K562 (cell line): Measurements from ENCODE around the gene NUP50. TPM values are rescaled to one million over a fixed set of nuclear protein-coding genes. Genes with fewer than 3 reads are reported as not detected.

Experiments used
- ADNP ChIP-seq: fragments of 200-800 bp; sonication (Bioruptor generic); IDR thresholded peaks from 2 replicates; pipeline ENCODE4 v1.6.1; 2016; ENCODE audit warnings: missing genetic modification characterization, missing compliant biosample characterization
- HBP1 ChIP-seq: fragments of 450-650 bp; formaldehyde crosslinking; IDR thresholded peaks from 2 replicates; pipeline ENCODE4 v1.4.0; 2022; ENCODE audit warnings: missing genetic modification characterization
- HMBOX1 ChIP-seq: sonication (generic); IDR thresholded peaks from 2 replicates; pipeline ENCODE4 v1.6.1; 2016
- HMG20B ChIP-seq: fragments of 250-450 bp; sonication (Bioruptor Pico); IDR thresholded peaks from 2 replicates; pipeline ENCODE4 v1.5.0; 2021; ENCODE audit warnings: mild to moderate bottlenecking
- HNRNPL ChIP-seq: fragments of 200-400 bp; formaldehyde crosslinking; IDR thresholded peaks from 2 replicates; pipeline ENCODE4 v1.6.1; 2017; ENCODE audit warnings: low read depth, mild to moderate bottlenecking, low read length
- MAZ ChIP-seq, 2 experiments: fragments of 450-650 bp in 1 of 2; sonication (generic) in 1 of 2; formaldehyde crosslinking; IDR thresholded peaks in 1 of 2; conservative IDR thresholded peaks in 1 of 2; 2 replicates each; pipeline versions ENCODE4 v1.4.0 to v1.5.0; 2020; ENCODE audit warnings: mild to moderate bottlenecking in 1 of 2, missing genetic modification reagents in 1 of 2
- MCM3 ChIP-seq: fragments of 450-650 bp; IDR thresholded peaks from 2 replicates; pipeline ENCODE4 v1.6.1; 2016
- RBM25 ChIP-seq: fragments of 200-400 bp; formaldehyde crosslinking; IDR thresholded peaks from 2 replicates; pipeline ENCODE4 v1.6.1; 2018; ENCODE audit warnings: low read length, low read depth, moderate library complexity; ENCODE audit not compliant: severe bottlenecking
- RFX7 ChIP-seq: fragments of 250-450 bp; sonication (Bioruptor Pico); IDR thresholded peaks from 2 replicates; pipeline ENCODE4 v1.5.1; 2021; ENCODE audit warnings: mild to moderate bottlenecking
- SNAPC5 ChIP-seq: fragments of 250-450 bp; sonication (Bioruptor Pico); IDR thresholded peaks from 2 replicates; pipeline ENCODE4 v1.8.0; 2021; ENCODE audit warnings: moderate library complexity, mild to moderate bottlenecking, inconsistent platforms
- SNRNP70 ChIP-seq: fragments of 200-400 bp; formaldehyde crosslinking; optimal IDR thresholded peaks from 2 replicates; pipeline ENCODE3; 2017; ENCODE audit warnings: low read depth, low read length
- TCF3 ChIP-seq: sonication (generic); formaldehyde crosslinking; IDR thresholded peaks from 2 replicates; pipeline ENCODE4 v1.4.0; 2020; ENCODE audit warnings: mild to moderate bottlenecking, missing genetic modification reagents
- VEZF1 ChIP-seq: fragments of 200-800 bp; sonication (Bioruptor generic); IDR thresholded peaks from 2 replicates; pipeline ENCODE4 v1.6.1; 2017; ENCODE audit warnings: missing genetic modification characterization, missing compliant biosample characterization
- ZBTB26 ChIP-seq: fragments of 450-650 bp; formaldehyde crosslinking; IDR thresholded peaks from 2 replicates; pipeline ENCODE4 v1.4.0; 2022; ENCODE audit warnings: missing genetic modification characterization
- ZNF12 ChIP-seq: sonication (generic); formaldehyde crosslinking; IDR thresholded peaks from 2 replicates; pipeline ENCODE4 v1.4.0; 2020; ENCODE audit warnings: mild to moderate bottlenecking, missing genetic modification reagents
- ZNF174 ChIP-seq: fragments of 250-450 bp; sonication (Bioruptor Pico); IDR thresholded peaks from 2 replicates; pipeline ENCODE4 v1.4.0; 2020; ENCODE audit warnings: mild to moderate bottlenecking
- ZNF197 ChIP-seq: fragments of 200-800 bp; sonication (Bioruptor generic); IDR thresholded peaks from 2 replicates; pipeline ENCODE4 v1.6.1; 2016; ENCODE audit warnings: low read depth, missing genetic modification characterization, missing compliant biosample characterization
- ZNF212 ChIP-seq: fragments of 450-650 bp; formaldehyde crosslinking; IDR thresholded peaks from 2 replicates; pipeline ENCODE4 v1.4.0; 2020; ENCODE audit warnings: mild to moderate bottlenecking
- ZNF280B ChIP-seq: fragments of 250-450 bp; sonication (Bioruptor Pico); IDR thresholded peaks from 2 replicates; pipeline ENCODE4 v1.5.1; 2021; ENCODE audit warnings: mild to moderate bottlenecking
- ZNF717 ChIP-seq: fragments of 250-450 bp; sonication (Bioruptor Pico); IDR thresholded peaks from 2 replicates; pipeline ENCODE4 v1.5.0; 2021
- polyA plus RNA-seq, 8 experiments: library from polyadenylated mRNA; depleted of rRNA in 4 of 8; stranded (reverse) in 5 of 8; unstranded in 3 of 8; fragments of >200 nt; fragmentation: Nextera tagmentation in 2 of 8; fragmentation: Illumina TruSeq in 1 of 8; extraction: Ambion mirVana in 2 of 8; extraction: Trizol in 1 of 8; gene quantifications; 2 replicates each; pipeline versions ENCODE4 v1.2.1 to v1.2.3, GENCODE V29; 2011 to 2014; ENCODE audit warnings: inconsistent platforms in 1 of 8, missing spikeins in 1 of 8
- total RNA-seq, 7 experiments: library from RNA; depleted of rRNA in 6 of 7; stranded (reverse); fragments of >200 nt in 6 of 7; fragmentation: Illumina TruSeq in 2 of 7; extraction: Trizol in 2 of 7; gene quantifications; 2 replicates each; pipeline versions ENCODE4 v1.2.1 to v1.2.3, GENCODE V29; 2011 to 2021; ENCODE audit warnings: low replicate concordance in 1 of 7

The NUP50 gene
- total and polyA plus RNA-seq, 9 of the 15 experiments (the other 6 are each of a cell fraction or from before 2014, with no cell fraction given): 23.8 to 83.7 (median 55.3) TPM

GRCh38 chr22:45163451-45164269 lies at the start of gene NUP50 (continued):
- TF ChIP-seq ADNP (tag): no peak
- no peak for TF ChIP-seq ZBTB26 (CRISPR knock-in tag)
- TF ChIP-seq HMG20B (CRISPR knock-in tag): no peak
- no peak for TF ChIP-seq RFX7 (CRISPR knock-in tag)
- TF ChIP-seq ZNF717 (CRISPR knock-in tag): no peak
- TF ChIP-seq HNRNPL: no peak
- TF ChIP-seq ZNF174 (CRISPR knock-in tag): no peak
- no peak for TF ChIP-seq SNAPC5 (CRISPR knock-in tag)
- 0 out of 2 replicates have a peak, but pooled peaks have one; percentile 47 for TF ChIP-seq VEZF1 (CRISPR knock-in tag)
- no peak for TF ChIP-seq HBP1
- no peak for TF ChIP-seq ZNF212 (CRISPR knock-in tag)
- TF ChIP-seq HMBOX1: no peak
- TF ChIP-seq RBM25: peak; percentile 30
- 0 out of 4 replicates have a peak, but pooled peaks of 1 of the 2 experiments have one; percentile 22 for TF ChIP-seq MAZ (CRISPR knock-in tag; conservative IDR thresholded peaks at IDR 0.05 in 1 of 2, IDR thresholded peaks at IDR 0.05 in 1 of 2)
- TF ChIP-seq MCM3: no peak
- TF ChIP-seq ZNF197 (CRISPR knock-in tag): no peak
- TF ChIP-seq ZNF12 (CRISPR knock-in tag): no peak
- no peak for TF ChIP-seq ZNF280B (CRISPR knock-in tag)
- TF ChIP-seq TCF3 (CRISPR knock-in tag): no peak
- TF ChIP-seq SNRNP70: no peak
